ENCODE results near the gene KANSL3. TPM values are rescaled to one million over a fixed set of nuclear protein-coding genes. Genes with fewer than 3 reads are reported as not detected.

The KANSL3 gene
- total and polyA plus RNA-seq, 2 donors (not counting 3 experiments of a cell fraction or from before 2014, with no cell fraction given): 27.7 to 36.9 TPM

DNA sequence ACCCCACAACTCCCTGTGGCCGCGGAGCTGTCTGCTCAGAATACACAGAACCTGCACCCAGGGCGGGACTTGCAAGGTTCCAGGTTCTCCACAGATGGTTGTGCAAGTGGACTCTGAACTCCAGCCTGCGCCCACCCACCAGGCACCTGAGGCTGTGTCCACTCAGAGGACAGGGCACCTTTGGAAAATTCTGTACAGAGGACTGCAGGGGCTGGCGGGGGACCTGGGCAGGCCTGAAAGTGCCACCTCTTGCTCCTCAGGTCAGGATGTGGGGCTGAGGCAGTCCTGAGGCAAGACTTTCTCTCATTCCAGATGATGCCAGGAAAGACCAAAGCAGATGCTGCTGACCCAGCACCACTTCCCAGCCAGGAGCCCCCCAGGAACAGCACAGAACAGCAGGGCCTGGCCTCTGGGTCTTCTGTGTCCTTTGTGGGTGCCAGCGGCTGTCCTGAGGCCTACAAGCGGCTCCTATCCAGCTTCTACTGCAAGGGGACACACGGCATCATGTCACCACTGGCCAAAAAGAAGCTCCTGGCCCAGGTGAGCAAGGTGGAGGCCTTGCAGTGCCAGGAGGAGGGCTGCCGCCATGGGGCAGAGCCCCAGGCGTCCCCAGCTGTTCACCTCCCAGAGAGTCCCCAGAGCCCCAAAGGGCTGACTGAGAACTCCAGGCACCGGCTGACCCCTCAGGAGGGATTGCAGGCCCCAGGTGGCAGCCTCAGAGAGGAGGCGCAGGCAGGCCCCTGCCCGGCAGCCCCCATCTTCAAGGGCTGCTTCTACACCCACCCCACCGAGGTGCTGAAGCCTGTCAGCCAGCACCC lies 87.1 kb downstream of the KANSL3 start:
- dilution Hi-C loops (cut with MboI; ENCODE audit: extremely low pct_ligation_motif_present, low sequenced_read_pairs) (no loop called here), intact Hi-C loops (cut with micrococcal nuclease) (no loop called here)
- BruUV-seq (replicated peaks): no TSS peak
- H3K36me3 ChIP-seq (ENCODE audit: control insufficient read depth in 2 of 2, extremely low read depth in 1 of 2, insufficient read depth in 2 of 2, low read length in 2 of 2): peaks cover 4 to 41% of the 10 kb centered on the region in 2 experiments
- no peaks in the 10 kb centered on the region for H3K4me1 ChIP-seq (ENCODE audit: control insufficient read depth, extremely low read depth, insufficient read depth, low read length)
- H3K27me3 ChIP-seq (ENCODE audit: control insufficient read depth in 2 of 2, insufficient read depth in 2 of 2, low read length in 2 of 2): no peaks in the 10 kb centered on the region
- no peaks in the 10 kb centered on the region for H3K9me3 ChIP-seq (replicated peaks; ENCODE audit: control insufficient read depth, insufficient read depth, low read length)
- TF ChIP-seq FOS (IDR thresholded peaks at IDR 0.05; ENCODE audit: borderline replicate concordance, insufficient read depth, low read length) (no peak), CTCF (IDR thresholded peaks at IDR 0.05; ENCODE audit: extremely low read depth in 1 of 2, insufficient read depth in 1 of 2, low read depth in 1 of 2, low read length in 2 of 2) (no peak), POLR2A (IDR thresholded peaks at IDR 0.05; ENCODE audit: low read depth, low read length) (no peak), MYC (IDR thresholded peaks at IDR 0.05; ENCODE audit: low read depth, low read length) (no peak), POLR2AphosphoS5 (IDR thresholded peaks at IDR 0.05; ENCODE audit: insufficient read depth, low read depth, low read length) (no peak)
- TF ChIP-seq, protein P1, sequence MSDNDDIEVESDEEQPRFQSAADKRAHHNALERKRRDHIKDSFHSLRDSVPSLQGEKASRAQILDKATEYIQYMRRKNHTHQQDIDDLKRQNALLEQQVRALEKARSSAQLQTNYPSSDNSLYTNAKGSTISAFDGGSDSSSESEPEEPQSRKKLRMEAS (IDR thresholded peaks at IDR 0.05; ENCODE audit: insufficient read depth, insufficient read length): no peak
- H3K79me2 ChIP-seq (ENCODE audit: control insufficient read depth, insufficient read depth, low read length): peaks cover 5% of the 10 kb centered on the region
- FAIRE-seq (no peak), DNase-seq (ENCODE audit: low read depth, low spot score) (no peak)
- no peak overlapping the region for H3K27ac ChIP-seq (ENCODE audit: insufficient read depth, low read depth, low read length)
- no peak overlapping the region for H3K4me3 ChIP-seq (replicated peaks in 1 of 3; ENCODE audit: insufficient read depth in 1 of 3, low read depth in 1 of 3, low read length in 3 of 3)
- no peaks in the 10 kb centered on the region for H4K20me1 ChIP-seq (replicated peaks; ENCODE audit: control insufficient read depth, extremely low read depth, insufficient read depth, low read length)
- no peak overlapping the region for H3K9ac ChIP-seq (replicated peaks; ENCODE audit: extremely low read depth, insufficient read depth, low read length)
- no peak overlapping the region for H2AFZ ChIP-seq (ENCODE audit: low read depth, low read length)
- POLR2A ChIA-PET: no interaction called here
- H3K9me1 ChIP-seq (replicated peaks; ENCODE audit: control insufficient read depth, extremely low read depth, insufficient read depth, low read length): no peaks in the 10 kb centered on the region
- H3K4me2 ChIP-seq (ENCODE audit: insufficient read depth, low read length): no peak overlapping the region
- CTCF ChIA-PET: interaction anchor here (4.5 to 11.6 kb wide), 3 partner anchors 12 to 40 kb away, joined by 59 to 130 read pairs (median 101); partner anchors contain the start of gene ARID5A

Measured in endothelial cell of umbilical vein (primary cell).